Measurements from ENCODE around the gene PIGA.
A peak's percentile ranks its signal among the peaks of the same experiment; 100 is the strongest.

Gene PIGA

GRCh38 chrX:15335135-15336022 lies at the start of gene PIGA:
Gene PIGA, minus strand, starts transcription at chrX:15335523. Its CDS starts 3,593 bp downstream, at chrX:15331930.
- peak; percentile 90 for DNase-seq (ENCODE audit: low spot score)

- no peak for DNase-seq (ENCODE audit: low spot score)
Observed at GRCh38 chrX:15384304-15384703, 49.0 kb upstream of the PIGA start, which contains the start of gene VEGFD. Gene VEGFD, minus strand, starts transcription at chrX:15384413. Its CDS starts 467 bp downstream, at chrX:15383946.

GRCh38 chrX:15382813-15383212 lies 47.5 kb upstream of the PIGA start:
- no peak for DNase-seq (ENCODE audit: low spot score)

GRCh38 chrX:15376956-15377355 lies 41.6 kb upstream of the PIGA start:
- no peak for DNase-seq (ENCODE audit: low spot score)

- no peak for DNase-seq (ENCODE audit: low spot score)
Observed at GRCh38 chrX:15373976-15374375, 38.7 kb upstream of the PIGA start.

GRCh38 chrX:15366506-15367352 lies 31.4 kb upstream of the PIGA start:
- DNase-seq (ENCODE audit: low spot score): no peak

GRCh38 chrX:15359701-15360100 lies 24.4 kb upstream of the PIGA start:
- DNase-seq (ENCODE audit: low spot score): no peak

GRCh38 chrX:15358533-15358932 lies 23.2 kb upstream of the PIGA start:
- no peak for DNase-seq (ENCODE audit: low spot score)

- no peak for DNase-seq (ENCODE audit: low spot score)
Observed at GRCh38 chrX:15356444-15356843, 21.1 kb upstream of the PIGA start.

GRCh38 chrX:15350329-15350996 lies 15.1 kb upstream of the PIGA start:
- no peak for DNase-seq (ENCODE audit: low spot score)

GRCh38 chrX:15349046-15349445 lies 13.7 kb upstream of the PIGA start:
- DNase-seq (ENCODE audit: low spot score): no peak

- no peak for DNase-seq (ENCODE audit: low spot score)
Observed at GRCh38 chrX:15345976-15346375, 10.7 kb upstream of the PIGA start.

GRCh38 chrX:15344106-15344505 lies 8.8 kb upstream of the PIGA start:
- no peak for DNase-seq (ENCODE audit: low spot score)

- DNase-seq (ENCODE audit: low spot score): no peak
Observed at GRCh38 chrX:15343075-15343476, 7.8 kb upstream of the PIGA start.

GRCh38 chrX:15340867-15341266 lies 5.5 kb upstream of the PIGA start:
- no peak for DNase-seq (ENCODE audit: low spot score)

- no peak for DNase-seq (ENCODE audit: low spot score)
Observed at GRCh38 chrX:15336023-15336413, 695 bp upstream of the PIGA start.

- no peak for DNase-seq (ENCODE audit: low spot score)
Observed at GRCh38 chrX:15334561-15334960, 762 bp downstream of the PIGA start.

GRCh38 chrX:15328821-15329220 lies 6.5 kb downstream of the PIGA start:
- DNase-seq (ENCODE audit: low spot score): no peak

- no peak for DNase-seq (ENCODE audit: low spot score)
Observed at GRCh38 chrX:15328131-15328530, 7.2 kb downstream of the PIGA start.

GRCh38 chrX:15322472-15322871 lies 12.9 kb downstream of the PIGA start:
- no peak for DNase-seq (ENCODE audit: low spot score)

GRCh38 chrX:15322072-15322471 lies 13.3 kb downstream of the PIGA start:
- no peak for DNase-seq (ENCODE audit: low spot score)

- no peak for DNase-seq (ENCODE audit: low spot score)
Observed at GRCh38 chrX:15321447-15321846, 13.9 kb downstream of the PIGA start.
